GM20431 (cell line): ENCODE data around the gene ELAVL4.

Experiments
- in situ Hi-C: fragments of 300-500 bp; cut with MseI, MboI; formaldehyde crosslinking; loops from one replicate; pipeline ENCODE4 v1.15.0; 2020; ENCODE audit warnings: low sequenced_read_pairs; ENCODE audit not compliant: unreplicated experiment

ELAVL4 gene

GRCh38 chr1:50175719-50176639, 67.3 kb downstream of the ELAVL4 start:
- in situ Hi-C loops = no loop called here

GRCh38 chr1:50177994-50178393, 69.3 kb downstream of the ELAVL4 start:
- in situ Hi-C loops = no loop called here

- in situ Hi-C loops = no loop called here
Observed at GRCh38 chr1:50179639-50180038, 70.9 kb downstream of the ELAVL4 start.

GRCh38 chr1:50180367-50180766, 71.6 kb downstream of the ELAVL4 start:
- in situ Hi-C loops = no loop called here

- in situ Hi-C loops = no loop called here
Observed at GRCh38 chr1:50181027-50181663, 72.4 kb downstream of the ELAVL4 start.

GRCh38 chr1:50183378-50184133, 74.8 kb downstream of the ELAVL4 start:
- in situ Hi-C loops = no loop called here

GRCh38 chr1:50189369-50189768, 80.6 kb downstream of the ELAVL4 start:
- in situ Hi-C loops = no loop called here

GRCh38 chr1:50193002-50193401, 84.3 kb downstream of the ELAVL4 start:
- in situ Hi-C loops = no loop called here

GRCh38 chr1:50195205-50195604, 86.5 kb downstream of the ELAVL4 start:
- in situ Hi-C loops = no loop called here

- in situ Hi-C loops = no loop called here
Observed at GRCh38 chr1:50196081-50196480, 87.4 kb downstream of the ELAVL4 start.

GRCh38 chr1:50197216-50197615, 88.5 kb downstream of the ELAVL4 start:
- in situ Hi-C loops = no loop called here

- in situ Hi-C loops = no loop called here
Observed at GRCh38 chr1:50208315-50208714, 99.6 kb downstream of the ELAVL4 start.

- in situ Hi-C loops = no loop called here
Observed at GRCh38 chr1:50208756-50209155, 100.0 kb downstream of the ELAVL4 start.

GRCh38 chr1:50209749-50210148, 101.0 kb downstream of the ELAVL4 start:
- in situ Hi-C loops = no loop called here

- in situ Hi-C loops = no loop called here
Observed at GRCh38 chr1:50213505-50213904, 104.8 kb downstream of the ELAVL4 start.

GRCh38 chr1:50214717-50215116, 106.0 kb downstream of the ELAVL4 start:
- in situ Hi-C loops = no loop called here

- in situ Hi-C loops = no loop called here
Observed at GRCh38 chr1:50218344-50219120, 109.8 kb downstream of the ELAVL4 start.

GRCh38 chr1:50228871-50229384, 120.2 kb downstream of the ELAVL4 start:
- in situ Hi-C loops = no loop called here

GRCh38 chr1:50231209-50231608, 122.5 kb downstream of the ELAVL4 start:
- in situ Hi-C loops = no loop called here

- in situ Hi-C loops = no loop called here
Observed at GRCh38 chr1:50232336-50232735, 123.6 kb downstream of the ELAVL4 start.
